NCI-H146 treated with DMSO at 0.1 percent for 48 hours (cell line): ENCODE data around the gene VIT.
A peak's percentile ranks its signal among the peaks of the same experiment; 100 is the strongest.

ENCODE experiments used
- DNase-seq: peaks from one replicate; lab custom pipeline; 2025; ENCODE audit not compliant: unreplicated experiment; lab: John Stamatoyannopoulos, UW

VIT gene

GRCh38 chr2:36696533-36696932 lies at the start of gene VIT:
VIT (plus strand) TSS chr2:36696707; CDS start chr2:36716371, 19,664 bp downstream.
- DNase-seq: no peak

- no peak for DNase-seq
These were observed 46.3 kb upstream of the VIT start for GRCh38 chr2:36650031-36650829.

GRCh38 chr2:36653155-36653554 lies 43.4 kb upstream of the VIT start:
- no peak for DNase-seq

DNA sequence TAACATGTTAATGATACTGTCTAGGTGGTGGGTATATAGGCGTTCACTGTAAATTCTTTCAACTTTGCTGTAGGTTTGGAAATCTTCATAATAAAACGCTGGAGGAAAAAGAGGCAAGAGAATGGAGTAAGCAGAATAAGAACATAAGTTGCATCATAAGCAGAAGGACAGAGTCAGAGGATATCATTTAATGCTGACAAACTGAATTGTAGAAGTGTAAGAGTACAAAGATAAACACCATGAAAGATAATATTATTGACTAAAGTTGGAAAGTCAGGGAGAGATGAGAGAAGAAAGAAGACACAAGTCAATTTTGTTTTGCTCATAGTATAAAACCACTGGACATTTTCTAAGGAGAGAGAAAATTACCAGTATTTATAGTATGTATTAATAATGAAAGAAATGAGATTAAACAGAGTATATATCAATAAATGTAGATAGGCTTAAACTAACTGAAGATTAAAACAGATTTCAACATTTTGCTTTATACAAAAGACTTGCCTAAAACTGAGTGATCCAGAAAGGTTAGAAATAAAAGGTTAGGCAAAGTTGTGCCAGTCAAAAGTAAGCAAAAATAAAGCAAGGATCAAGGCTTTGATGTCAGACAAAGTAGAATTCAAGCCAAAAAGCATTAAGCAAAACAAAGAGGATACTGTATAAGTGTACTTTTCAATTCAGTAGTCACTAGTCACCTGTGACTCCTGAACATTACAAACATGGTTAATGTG lies 42.4 kb upstream of the VIT start:
- no peak for DNase-seq

DNA sequence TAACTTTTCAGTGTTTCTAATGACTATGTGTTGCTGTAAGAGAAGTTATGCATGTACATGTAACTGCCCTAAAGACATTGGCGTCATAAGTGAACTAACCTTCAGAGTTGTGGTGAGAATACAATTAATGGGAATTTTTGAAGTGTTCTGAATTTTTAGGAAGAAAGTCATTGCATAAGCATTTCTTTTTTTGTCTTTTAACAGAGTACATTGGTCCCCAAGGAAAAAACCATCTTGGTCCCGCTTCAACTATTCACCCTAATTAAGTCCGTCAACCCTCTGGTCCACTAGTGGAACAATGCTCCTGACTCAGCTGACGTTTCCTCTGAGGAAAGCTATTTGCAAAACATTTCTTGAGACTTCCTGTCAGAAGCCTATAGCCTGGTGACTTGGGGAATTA lies 41.1 kb upstream of the VIT start:
- no peak for DNase-seq

- no peak for DNase-seq
These were observed 38.8 kb upstream of the VIT start for GRCh38 chr2:36657703-36658102.

DNA sequence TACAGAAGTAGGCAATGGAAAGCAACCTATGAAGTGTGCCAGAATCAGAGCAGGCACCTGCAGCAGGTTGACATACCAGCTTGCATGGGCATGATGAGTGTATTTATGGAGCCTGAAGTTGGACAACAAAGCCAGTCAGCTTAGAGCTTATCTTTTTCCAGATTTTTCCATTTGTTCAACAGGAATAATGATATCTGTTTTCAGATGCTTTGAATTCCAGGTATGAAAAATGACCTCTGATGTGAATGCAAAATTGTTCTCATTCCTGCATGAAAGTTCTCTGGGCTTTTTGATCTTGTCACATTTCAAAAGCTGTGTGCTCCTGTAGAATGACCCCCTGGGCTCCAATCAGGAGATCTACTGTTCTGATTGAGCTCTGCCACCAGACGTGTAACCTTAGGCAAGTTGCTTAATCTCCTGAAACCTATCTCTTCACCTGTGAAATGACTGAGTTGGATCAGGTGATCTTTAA lies 38.2 kb upstream of the VIT start:
- DNase-seq: no peak

DNA sequence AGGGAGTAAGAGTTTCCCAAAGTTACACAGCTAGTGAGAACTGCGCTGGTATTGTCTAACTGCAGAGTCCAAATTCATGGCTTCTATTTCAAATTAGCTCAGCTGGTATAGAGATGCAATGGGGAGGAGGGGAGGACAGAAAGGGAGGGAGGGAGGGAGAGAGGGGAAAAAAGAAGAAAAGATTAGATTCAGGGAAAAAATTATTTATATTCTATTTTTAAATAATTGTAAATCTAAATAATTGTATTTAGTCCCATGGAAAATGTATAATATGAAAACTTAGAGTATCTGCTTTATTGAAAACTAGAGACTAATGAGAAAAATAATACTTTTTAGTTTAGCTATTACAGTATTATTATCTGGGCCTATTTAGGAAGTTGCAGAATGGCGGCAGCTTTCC lies 37.3 kb upstream of the VIT start:
- no peak for DNase-seq

GRCh38 chr2:36659872-36660312 lies 36.6 kb upstream of the VIT start:
- DNase-seq: no peak

GRCh38 chr2:36662638-36663037 lies 33.9 kb upstream of the VIT start:
- DNase-seq: no peak

DNA sequence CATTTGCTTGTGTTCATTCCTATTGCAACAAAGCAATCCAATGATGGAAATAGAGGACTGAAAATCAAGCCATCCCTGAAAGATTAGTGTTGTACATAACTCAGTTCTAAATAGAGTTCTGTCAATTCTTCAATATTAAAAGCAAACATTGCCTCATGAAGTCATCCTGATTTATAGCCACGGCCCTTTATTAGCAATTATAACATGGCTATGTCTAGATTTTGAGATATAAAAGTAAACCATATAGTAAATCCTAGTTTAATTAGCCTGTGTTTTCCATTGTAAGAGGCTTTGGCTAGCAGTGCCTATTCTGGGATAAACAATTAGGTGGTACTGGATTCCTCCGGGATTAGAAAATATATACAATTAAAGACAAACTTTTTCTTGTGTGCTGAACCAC lies 33.2 kb upstream of the VIT start:
- no peak for DNase-seq

DNA sequence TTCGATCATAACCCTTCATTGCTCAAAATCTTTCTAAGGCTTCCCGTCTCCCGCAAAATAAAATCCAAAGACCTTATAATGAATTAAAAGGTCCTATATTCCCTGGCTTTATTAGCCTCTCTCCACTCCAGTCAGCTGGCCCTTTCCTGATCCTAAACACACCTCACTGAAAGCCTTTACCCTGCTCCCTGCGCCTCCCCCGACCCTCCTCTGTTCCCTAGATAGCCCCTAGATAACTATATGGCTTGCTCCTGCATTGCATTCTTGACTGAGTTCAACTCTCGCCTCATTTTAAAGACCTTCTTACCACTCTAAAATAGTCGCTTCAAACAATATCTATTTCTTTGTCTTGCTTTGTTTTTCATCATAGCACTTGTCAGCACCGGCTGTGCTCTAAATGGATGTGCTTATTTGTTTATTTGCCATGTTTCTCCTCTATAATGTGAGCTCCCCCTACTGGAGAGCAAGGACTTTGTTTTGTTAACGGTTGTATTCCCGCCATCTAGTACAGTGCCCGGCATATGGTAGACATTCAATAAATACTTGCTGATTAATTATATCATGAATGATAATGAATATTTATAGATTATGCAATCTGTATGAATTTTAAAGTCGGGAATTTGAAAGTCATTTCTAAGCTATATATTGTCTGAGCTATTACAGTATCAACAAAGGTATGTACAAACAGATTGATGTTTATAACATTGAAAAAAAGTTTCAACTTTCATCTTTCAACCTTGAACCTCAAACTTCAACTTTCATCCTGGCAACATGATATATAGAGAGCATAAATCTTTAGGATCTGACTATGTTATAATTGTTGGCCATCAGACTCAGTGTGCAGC lies 32.4 kb upstream of the VIT start:
- peak; percentile 16 for DNase-seq

GRCh38 chr2:36664696-36665076 lies 31.8 kb upstream of the VIT start:
- DNase-seq: no peak

GRCh38 chr2:36667931-36668330 lies 28.6 kb upstream of the VIT start:
- no peak for DNase-seq

DNA sequence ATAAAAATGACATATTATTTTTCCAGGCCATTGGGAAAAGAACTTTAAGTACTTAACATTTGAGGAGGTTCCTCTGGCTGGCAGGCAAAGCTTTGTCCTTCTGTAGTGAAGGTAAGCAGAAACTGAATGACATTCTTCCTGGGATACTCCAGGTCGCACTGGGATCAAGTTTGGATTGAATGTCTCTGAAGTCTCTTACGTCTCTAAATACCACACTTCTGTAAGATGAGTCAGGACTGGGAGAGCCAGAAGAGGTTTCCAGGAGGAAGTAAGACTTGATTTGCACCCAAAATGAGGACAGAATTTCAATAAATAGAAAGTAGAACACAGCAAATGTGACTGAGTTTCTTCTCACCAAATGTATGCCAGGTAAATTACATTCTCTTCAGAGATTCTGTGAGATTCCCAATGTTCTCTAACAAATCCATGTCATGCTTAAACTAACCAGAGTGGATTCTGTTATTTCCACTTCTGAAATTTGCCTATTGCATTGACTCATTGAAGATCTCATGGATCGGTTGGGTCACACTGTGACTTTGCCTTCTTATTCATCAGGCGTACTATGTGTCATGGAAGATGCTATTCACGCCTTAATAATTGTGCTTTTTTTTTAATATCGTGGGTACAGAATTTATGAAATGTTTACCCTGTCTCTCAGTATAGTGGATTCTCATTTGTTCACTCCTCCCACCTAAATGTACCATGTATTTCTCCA lies 25.5 kb upstream of the VIT start:
- no peak for DNase-seq

- DNase-seq: no peak
These were observed 24.8 kb upstream of the VIT start for GRCh38 chr2:36671731-36672130.

- no peak for DNase-seq
These were observed 24.3 kb upstream of the VIT start for GRCh38 chr2:36672199-36672598.

GRCh38 chr2:36675579-36676282 lies 20.8 kb upstream of the VIT start:
- no peak for DNase-seq

DNA sequence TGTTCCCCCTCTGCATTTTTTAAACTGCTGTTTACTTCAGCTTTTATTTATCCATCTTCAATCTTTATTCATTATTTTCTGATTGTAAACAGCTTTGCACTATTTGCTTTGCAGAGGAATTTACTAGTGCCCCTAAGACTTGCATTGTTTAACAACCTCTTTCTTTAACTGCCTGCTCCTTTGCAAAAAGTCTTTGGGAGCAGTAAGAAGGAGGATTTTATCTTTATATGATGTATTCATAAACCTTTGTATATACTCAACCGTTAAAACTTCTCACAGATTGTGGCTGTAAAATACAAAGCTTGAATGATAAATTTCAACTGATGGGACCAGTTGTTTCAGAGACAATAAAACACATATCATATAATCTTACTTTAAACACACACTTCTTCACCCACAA lies 20.1 kb upstream of the VIT start:
- DNase-seq: no peak

DNA sequence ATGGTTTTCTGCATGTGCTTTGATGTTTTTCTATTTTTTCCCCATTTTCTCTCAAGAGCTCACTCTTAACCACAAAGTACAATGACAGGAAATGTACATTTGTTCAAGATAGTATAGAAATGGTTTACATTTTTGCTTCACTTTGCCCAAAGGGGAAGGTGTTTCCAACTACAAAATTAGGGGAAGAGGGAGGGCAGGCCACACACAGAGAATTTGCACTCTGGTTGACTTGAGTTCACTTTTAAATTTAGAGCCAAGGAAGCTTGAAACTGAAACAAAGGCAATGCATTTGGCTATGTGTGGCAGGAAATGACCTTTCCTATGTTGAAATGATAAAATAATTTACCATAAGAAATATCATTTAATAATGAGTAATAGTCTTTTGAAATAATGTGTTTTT lies 19.1 kb upstream of the VIT start:
- DNase-seq: no peak
